GF-D8 (cell line): ENCODE measurements around the gene HGFAC.
"Not testable (repeated sequence)": the region's sequence is repeated elsewhere in the genome, so short reads cannot be mapped to it uniquely, and the experiment has no call there.

Experiments
- DNase-seq: peaks from one replicate; lab custom pipeline; 2025; lab: John Stamatoyannopoulos, UW

Gene HGFAC

DNA sequence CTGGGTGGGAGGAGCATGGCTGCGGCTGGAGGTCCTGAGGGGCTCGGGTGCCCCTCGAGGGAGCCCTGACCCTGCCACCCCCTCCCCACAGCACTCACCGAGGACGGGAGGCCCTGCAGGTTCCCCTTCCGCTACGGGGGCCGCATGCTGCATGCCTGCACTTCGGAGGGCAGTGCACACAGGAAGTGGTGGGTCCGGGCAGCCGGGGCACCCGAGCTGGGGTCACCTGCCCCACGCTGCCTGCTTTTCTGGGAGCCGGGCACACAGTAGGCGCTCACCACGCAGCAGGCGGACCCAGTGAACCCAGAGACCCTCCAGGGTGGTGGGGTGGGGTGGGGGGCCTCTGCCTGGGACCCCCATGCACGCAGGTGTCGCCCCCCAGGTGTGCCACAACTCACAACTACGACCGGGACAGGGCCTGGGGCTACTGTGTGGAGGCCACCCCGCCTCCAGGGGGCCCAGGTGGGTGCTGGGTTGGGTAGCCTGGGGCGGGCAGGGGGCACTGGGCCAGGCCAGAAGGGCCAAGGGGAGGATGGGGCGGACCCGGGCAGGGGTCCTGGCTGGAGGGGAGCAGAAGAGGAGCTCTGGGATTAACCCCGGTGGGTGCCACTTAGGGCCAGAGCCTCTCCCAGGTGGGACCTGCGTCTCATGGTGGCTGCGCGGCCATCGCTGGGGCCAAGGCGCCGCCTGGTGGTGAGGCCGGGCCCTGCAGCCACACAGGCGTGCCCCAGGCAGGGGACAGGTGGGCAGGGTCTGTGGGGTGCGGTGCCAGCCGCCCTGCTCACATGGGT is 1.4 kb downstream of the HGFAC start:
- peak; percentile 4 for DNase-seq

DNA sequence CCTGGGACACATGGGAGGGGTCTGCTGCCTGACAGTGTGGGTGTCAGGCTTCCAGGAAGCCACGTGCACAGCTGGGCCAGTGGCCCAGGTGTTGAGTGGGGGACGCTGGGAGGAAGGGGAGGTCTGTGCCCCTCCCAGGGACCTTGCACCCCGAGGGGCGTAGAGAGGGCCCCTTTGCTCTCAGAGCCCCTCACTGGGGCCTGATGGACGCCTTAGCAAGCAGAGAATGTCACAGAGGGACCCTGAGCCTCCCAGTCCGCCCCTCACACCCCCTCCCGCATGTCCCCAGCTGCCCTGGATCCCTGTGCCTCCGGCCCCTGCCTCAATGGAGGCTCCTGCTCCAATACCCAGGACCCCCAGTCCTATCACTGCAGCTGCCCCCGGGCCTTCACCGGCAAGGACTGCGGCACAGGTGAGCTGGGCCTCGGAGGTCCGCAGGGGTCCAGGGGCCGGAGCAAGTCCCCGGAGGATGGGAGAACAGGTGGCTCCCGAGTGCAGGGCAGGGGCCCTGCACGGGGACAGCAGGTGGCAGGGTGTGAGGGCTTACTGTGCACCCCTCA is 2.1 kb downstream of the HGFAC start:
- DNase-seq, result no peak

DNA sequence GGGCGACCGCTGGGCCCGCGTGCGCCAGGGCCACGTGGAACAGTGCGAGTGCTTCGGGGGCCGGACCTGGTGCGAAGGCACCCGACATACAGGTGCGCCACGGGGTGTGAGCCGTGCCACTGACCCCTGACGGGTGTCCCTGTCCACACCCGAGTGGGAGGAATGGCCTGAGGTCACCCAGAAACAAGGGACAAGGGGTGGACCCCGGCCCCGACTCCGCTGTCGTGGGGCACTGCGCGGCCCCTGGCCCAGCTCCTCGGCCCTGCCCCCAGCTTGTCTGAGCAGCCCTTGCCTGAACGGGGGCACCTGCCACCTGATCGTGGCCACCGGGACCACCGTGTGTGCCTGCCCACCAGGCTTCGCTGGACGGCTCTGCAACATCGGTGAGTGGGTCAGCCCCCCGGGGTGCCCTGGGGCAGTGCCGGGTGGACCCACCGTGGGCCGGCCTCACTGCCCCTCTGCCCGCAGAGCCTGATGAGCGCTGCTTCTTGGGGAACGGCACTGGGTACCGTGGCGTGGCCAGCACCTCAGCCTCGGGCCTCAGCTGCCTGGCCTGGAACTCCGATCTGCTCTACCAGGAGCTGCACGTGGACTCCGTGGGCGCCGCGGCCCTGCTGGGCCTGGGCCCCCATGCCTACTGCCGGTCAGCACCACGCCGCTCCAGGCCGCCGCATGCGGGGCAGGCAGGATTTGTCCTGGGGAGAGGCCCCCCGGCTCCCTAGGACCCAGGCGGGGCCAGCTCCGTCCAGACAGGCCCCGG is 2.8 kb downstream of the HGFAC start:
- DNase-seq, result no peak

DNA sequence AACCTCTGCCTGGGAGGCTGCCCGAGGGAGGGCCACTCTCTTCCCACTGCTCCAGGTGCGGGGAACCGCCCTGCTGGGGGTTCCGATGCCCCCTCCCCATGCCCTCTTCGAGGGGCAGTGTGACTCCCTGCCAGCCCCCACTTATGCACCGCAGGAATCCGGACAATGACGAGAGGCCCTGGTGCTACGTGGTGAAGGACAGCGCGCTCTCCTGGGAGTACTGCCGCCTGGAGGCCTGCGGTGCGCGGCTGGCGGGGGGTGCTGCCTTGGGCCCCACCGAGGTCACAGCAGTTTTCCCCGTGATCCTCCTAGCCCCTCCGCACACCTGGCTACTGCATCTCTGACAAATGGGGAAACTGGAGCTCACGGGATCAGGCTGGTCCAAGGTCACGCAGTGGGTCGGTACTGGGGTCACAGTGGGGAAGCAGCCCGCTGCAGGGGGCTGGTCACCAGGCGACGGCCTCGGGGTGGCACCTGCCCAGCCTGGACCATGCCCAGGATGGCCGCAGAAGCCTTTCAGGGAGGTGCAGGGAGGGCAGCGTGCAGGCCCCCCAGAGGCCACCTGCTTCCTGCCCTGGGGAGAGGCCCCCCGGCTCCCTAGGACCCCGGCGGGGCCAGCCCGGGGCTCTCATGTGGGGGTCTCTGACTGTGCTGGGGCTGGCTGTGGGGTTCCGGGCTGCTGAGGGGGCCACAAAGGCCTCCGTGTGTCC is 3.5 kb downstream of the HGFAC start:
- no peak for DNase-seq

DNA sequence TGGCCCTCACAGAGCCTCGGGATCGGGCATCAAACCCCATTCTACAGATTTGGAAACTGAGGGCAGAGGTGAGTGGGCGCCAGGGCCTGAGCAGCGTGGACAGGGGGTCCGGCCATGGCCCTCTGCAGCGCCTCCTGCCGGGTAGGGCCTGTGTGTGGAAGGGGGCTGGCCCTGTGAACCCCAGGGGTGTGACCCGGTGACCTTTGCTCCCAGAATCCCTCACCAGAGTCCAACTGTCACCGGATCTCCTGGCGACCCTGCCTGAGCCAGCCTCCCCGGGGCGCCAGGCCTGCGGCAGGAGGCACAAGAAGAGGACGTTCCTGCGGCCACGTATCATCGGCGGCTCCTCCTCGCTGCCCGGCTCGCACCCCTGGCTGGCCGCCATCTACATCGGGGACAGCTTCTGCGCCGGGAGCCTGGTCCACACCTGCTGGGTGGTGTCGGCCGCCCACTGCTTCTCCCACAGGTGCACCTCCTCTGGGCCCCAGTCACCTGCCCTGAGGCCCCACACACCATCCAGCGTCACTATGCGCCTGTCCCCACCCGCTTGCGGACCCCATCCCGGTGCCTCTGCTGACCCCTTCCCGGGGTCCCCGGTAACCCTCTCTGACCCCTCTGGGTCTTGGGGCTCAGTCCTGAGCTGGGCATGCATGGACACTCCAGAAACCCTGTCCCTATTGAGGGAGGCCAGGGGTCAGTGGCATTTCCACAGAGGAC is 4.2 kb downstream of the HGFAC start:
- DNase-seq, result no peak

DNA sequence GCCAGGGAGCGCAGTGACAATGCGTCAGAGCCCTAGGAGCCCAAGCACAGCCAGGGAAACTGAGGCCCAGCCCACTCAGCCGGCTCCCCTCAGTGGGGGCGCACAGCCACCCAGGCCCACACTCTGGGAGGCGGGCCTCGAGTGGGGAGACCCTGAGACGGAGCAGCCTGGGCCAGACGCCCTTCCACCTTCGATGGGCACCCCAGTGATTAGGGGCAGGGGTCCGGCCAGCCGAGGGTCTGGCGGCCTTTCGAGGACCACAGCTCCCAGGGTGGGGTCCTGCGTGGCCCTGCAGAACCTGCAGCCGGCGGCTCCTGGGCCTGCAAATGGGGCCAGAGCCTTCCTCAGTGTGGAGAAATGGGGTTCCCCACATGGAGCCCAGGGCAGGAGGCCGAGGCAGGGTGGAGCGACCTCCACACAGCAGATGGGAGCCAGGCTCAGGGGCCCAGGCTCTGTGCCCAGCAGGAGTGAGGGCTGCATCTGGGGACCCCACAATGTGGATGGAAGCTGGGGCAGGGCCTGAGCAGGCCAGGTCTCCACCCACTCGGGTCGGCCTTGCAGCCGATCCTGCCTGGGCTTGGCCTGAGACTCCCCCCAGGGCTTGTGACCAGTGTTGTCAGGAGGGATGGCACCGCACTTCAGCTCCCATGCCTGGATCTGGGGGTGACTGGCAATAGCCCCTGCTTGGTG is 5.0 kb downstream of the HGFAC start:
- no peak for DNase-seq

DNA sequence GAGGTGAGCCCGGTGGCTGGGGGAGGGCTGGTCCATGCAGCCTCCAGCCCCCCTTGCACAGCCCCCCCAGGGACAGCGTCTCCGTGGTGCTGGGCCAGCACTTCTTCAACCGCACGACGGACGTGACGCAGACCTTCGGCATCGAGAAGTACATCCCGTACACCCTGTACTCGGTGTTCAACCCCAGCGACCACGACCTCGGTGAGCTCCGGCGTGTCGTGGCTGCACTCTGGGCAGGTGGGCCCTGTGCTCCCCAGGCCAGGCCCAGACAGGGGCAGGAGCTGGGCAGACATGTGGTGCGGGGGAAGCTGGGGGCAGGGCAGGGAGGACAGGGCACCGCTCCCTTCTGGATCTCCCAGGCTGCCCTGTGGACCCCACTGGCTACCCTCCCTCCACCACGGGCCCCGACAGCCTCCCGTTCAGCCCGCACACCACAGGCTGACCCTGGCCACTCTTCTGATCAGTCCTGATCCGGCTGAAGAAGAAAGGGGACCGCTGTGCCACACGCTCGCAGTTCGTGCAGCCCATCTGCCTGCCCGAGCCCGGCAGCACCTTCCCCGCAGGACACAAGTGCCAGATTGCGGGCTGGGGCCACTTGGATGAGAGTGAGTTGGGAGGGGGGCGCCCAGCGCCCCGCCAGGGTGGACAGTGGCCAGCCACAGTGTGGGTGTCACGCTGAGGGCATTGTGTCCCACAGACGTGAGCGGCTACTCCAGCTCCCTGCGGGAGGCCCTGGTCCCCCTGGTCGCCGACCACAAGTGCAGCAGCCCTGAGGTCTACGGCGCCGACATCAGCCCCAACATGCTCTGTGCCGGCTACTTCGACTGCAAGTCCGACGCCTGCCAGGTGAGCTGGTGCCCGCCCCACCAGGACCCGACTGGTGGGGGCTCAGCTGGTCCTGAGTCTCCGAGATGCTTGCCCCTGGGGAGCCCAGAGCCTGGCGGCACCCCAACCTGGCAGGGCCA is 5.9 kb downstream of the HGFAC start:
- DNase-seq, result no peak

DNA sequence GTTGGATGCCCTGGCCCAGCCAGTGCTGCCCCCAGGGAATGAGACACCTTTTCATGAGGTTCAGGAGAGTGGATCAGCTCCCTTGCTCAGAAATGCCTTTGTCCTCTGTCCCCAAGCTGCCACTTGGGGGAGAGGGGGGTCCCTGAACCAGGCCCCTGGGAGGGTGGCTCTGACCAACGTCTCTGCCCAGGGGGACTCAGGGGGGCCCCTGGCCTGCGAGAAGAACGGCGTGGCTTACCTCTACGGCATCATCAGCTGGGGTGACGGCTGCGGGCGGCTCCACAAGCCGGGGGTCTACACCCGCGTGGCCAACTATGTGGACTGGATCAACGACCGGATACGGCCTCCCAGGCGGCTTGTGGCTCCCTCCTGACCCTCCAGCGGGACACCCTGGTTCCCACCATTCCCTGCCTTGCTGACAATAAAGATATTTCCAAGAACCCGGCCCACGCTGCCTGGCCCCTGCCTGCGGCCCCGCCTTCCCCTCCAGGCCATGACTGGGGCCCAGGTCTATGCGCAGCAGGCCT is 7.3 kb downstream of the HGFAC start:
- no peak for DNase-seq

DNA sequence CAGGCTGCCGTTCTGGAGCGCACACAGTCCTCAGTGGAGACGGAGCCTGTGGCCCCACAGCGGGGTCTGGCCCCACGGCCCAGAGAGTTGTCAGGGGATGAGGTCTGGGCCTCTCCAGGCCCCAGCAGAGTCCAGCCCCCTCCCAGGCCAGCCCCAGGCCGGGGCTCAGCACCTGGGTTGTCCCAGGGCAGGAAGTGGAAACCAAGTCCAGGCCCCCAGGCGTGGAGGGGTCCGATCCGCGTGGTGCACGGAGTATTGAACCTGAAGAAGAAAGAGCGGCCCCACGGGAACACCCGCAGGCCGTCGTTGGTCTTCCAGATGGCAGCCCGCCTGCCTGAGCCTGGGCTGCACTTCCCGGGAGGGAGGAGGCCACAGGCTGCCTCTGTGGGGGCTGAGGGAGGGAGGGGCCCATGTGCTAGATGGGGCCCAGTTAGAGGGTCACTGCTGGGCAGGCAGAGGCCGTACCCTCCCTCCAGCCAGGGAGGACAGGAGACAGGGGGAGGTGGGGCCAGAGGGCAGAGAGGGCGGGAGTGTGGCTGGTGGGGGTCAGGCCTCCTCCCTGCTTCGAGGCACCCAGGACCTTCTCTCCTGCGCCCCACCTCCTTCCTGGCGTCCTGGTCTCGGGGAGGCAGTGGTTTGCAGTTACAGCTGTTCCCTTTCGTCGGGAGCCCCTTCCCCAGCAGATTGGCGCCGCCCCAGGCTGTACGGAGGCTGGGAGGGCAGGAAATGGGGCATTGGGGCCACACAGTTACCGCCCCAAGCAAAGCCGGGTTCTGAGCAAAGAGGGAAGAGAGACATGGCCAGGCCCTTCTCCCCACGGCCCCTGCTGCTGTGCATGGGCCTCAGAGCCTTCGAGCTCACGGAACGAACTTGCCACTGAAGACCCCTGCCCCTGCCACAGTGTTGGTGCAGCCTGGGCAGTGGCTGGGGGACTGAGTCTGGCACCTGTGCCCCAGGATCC is 8.1 kb downstream of the HGFAC start:
- DNase-seq, result no peak

DNA sequence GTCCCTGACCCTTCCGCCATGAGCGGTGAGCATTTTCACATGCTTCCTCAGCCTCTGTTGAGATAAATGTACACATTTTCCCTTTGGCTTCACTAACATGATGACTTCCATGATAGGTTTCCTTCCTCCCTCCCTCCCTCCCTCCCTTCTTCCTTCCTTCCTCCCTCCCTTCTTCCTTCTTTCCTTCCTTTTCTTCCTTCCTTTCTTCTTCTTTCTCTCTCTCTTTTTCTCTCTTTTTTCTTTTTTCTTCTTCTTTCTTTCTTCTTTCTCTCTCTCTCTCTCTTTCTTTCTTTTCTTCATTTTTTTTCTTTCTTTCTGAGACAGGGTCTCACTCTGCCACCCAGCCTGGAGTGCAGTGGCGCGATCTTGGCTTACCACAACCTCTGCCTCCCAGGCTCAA is 8.9 kb downstream of the HGFAC start:
- no peak for DNase-seq

DNA sequence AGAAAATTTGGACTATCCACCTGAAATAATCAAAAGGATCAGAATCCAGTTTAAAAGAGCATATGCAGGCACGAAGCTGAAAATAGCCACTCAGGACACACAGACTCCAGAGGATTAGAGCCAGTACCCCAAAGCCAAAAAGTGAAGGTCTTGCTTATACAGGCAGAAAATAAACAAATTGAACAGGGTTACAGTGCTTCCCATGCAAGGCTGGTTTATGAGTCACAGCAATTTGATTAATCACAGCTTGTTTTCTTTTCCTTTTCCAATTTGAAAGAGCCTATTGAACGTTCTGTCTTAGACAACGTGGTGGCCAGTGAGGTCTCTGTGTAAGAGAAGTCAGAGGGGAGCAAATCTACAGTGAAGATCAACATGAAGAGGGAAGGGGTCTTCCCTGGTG is 10.2 kb downstream of the HGFAC start:
- no peak for DNase-seq

DNA sequence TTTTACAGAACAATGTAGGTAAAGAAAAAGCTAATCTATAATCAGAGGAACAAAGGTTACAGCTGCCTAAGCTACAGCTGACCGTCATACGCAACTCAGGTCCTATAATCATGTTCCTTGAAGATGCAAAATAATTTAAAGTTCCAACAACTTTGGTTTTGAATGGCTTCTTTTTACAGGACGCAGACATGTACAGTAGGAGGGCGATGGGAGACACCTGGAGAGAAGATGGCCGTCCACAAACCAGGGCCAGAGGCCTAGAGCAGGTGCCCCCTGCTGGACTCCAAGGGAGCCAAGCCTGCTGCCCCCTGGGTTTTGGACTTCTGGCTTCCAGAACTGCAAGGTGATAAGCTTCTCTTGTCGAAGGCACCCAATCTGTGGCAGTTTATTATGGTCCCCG is 10.6 kb downstream of the HGFAC start:
- DNase-seq, result no peak

DNA sequence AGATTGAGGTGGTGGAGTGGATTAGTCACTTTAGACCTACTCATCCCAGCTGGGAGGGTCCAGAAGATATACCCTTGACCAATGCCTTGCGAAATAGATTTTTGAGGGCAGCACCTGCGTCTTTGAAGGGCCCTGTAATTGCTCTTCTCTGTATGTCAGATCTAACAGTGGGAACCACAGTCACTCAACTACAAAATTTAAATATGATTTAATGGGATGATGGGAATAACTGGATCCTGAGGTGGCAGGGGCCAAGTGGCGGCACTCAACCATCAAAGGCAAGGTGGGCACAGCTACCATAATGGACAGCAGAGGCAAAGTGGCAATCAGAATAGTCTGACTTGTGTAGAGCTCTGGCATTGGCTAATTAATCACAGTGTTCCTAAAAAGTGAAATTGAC is 13.8 kb downstream of the HGFAC start:
- not testable (repeated sequence) for DNase-seq

DNA sequence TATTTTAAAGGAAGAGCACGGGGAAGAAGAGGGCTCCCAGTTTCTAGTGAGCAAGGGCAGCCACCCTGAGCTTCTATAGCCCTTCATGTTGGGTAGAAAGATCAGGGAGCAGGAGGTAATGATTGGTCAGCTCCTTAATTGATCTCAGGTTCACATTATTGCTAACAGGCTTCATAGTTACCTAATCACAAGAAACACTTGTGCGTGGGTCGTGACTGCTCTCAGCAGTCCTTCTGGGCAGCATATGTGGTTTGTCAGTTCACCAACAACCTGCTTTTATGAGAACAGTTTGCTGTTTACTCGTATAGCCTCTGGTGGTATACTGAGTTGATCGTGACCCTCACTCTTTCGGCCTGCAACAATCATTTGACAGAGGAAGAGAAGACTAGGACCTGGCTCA is 16.6 kb downstream of the HGFAC start:
- no peak for DNase-seq

DNA sequence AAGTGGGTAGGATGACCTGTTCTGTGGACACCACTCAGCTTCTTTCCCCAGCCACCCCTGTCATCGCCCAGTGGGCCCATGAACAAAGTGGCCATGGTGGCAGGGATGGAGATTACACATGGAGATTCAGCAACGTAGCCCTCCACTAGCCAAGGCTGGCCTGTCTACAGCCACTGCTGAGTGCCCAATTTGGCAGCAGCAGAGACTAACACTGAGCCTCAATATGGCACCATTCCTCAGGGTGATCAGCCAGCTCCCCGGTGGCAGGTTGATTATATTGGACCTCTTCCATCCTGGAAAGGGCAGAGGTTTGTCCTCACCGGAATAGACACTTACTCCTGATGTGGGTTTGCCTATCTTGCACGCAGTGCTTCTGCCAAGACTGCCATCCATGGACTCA is 17.4 kb downstream of the HGFAC start:
- DNase-seq, result not testable (repeated sequence)

DNA sequence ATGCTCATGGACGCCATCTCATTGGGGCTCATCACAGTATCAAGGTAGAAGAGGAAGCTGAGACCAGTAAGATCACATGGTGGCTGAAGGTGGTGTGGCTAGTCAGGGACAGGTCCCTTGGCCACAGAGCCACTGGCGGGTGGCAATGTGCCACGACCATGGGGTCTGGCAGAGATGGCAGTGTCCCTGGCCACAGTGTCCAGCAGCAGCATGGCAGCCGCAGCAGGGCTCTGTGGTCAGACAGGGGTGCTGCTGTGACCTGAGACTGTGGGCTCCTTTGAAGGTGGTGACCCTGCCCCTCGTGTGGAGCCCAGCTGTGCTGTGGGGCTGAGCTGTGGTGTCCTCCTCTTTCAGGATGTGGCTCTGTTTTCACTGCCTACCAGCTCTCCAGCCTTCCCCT is 19.2 kb downstream of the HGFAC start:
- DNase-seq, result no peak

DNA sequence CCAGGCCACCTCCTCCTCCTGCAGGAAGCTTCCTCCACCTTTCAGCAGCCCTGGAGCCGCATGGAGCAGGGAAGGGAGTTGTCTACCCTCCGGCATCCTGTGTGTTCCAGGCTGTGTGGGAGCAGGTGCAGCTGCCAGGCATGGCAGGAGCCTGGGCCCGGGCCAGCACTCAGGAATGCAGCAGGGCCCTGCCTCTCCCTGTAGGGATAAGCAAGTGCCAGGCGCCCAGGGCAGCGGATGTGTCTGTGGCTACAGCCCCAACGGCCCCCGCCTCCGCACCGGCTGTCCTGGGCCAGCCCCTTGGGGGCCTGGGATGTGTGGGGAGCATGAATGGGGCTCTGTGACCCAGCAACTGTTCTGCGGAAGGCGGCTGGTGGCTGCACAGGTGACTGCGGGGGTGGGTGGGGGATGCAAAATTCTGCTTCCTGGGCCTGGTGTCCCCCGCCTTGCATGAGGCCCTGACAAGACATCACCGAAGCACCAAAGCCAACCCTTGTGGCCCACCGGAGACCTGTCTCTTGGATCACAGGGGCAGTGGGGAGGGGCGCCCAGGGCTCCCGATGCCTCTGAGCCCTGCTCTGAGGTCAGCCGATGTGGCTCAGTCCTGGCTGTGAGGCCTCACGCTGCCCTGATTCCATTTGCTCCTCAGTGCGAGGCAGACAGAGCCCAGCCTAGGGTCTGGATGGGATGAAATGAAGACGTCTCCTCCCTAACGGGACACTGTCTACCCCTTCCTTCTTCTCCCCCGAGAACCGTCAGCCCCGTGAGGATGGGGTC is 19.9 kb downstream of the HGFAC start:
- DNase-seq, result no peak

DNA sequence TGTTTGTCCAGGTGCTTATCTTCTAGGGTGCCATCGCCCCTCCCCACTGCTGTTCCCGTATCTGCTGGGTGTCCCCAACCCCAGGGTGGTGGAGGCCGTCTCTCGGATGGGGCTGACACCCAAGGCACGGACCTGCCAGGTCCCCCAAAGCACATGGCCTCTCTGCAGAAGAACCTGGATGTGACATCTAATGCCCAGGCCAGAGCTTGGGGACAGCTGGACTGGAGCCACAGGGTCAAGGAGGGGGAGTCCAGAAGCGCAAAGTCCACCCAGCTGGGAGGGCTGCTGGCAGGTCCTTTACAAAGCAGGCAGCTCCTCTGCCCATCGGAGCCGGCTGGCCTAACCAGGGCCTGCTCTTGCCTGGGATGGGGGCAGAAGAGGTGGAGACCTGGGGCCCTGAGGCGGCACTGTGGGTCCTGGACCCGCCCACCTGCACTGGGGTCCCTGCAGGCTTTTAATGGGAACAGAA is 20.6 kb downstream of the HGFAC start:
- no peak for DNase-seq
